HCT116 (cell line): ENCODE data around the gene TANGO6. TPM values are rescaled to one million over a fixed set of nuclear protein-coding genes. Genes with fewer than 3 reads are reported as not detected.

ENCODE experiments used
- ATAC-seq: fragments of 200-7000 bp; cut with Tn5 transposase; 2 replicates; pipeline ENCODE4 v1.9.1; 2020; ENCODE audit warnings: mild to moderate bottlenecking, moderate library complexity
- BruUV-seq: library from RNA; stranded (reverse); fragments of 400-500 nt; replicated peaks from 2 replicates; lab custom pipeline; 2021; lab: Mats Ljungman, UMichigan
- CTCF ChIA-PET: fragments of 300-600 bp; sonication (Branson Sonifier 250); formaldehyde crosslinking; loops from one replicate; lab custom pipeline; 2021; ENCODE audit warnings: antibody characterized with exemption; lab: Charles Lee
- POLR2A ChIA-PET: fragments of 300-600, 350-600 bp; sonication (Branson Sonifier 250); formaldehyde crosslinking; loops from one replicate; lab custom pipeline; 2021; ENCODE audit warnings: antibody characterized with exemption; lab: Charles Lee
- RAD21 ChIA-PET, 2 experiments: fragments of 300-600 bp; sonication (Branson Sonifier 250); formaldehyde crosslinking; loops; one replicate each; lab custom pipeline; 2023; ENCODE audit warnings: low total read pairs in 2 of 2; ENCODE audit not compliant: uncharacterized antibody in 2 of 2, unreplicated experiment in 2 of 2, low non-redundant PET in 1 of 2; lab: Charles Lee
- DNase-seq: peaks from one replicate; pipeline ENCODE4 v3.0.0-alpha.2; 2010; ENCODE audit warnings: low read depth, low spot score
- H2AFZ ChIP-seq: fragments of 200-600 bp; shearing (Covaris generic), sonication (generic); 2 replicates; pipeline ENCODE4 v1.6.1; 2017; ENCODE audit warnings: low read depth, mixed run types, mixed read lengths, antibody characterized with exemption, low read length; ENCODE audit not compliant: poor library complexity, severe bottlenecking
- H3K27ac ChIP-seq: 2 replicates; pipeline ENCODE4 v1.5.1; 2012; ENCODE audit warnings: low read depth, low read length
- H3K27me3 ChIP-seq: fragments of 200-600 bp; sonication (generic); 2 replicates; pipeline ENCODE4 v1.6.1; 2016; ENCODE audit warnings: mixed run types, low read length, mixed read lengths; ENCODE audit not compliant: insufficient read depth
- H3K36me3 ChIP-seq, 2 experiments: fragments of 200-500 bp in 1 of 2; fragments of 200-600 bp in 1 of 2; sonication (Bioruptor generic) in 1 of 2; sonication (generic) in 1 of 2; 2 replicates each; pipeline versions ENCODE4 v1.5.1 to v1.6.1; 2014 to 2016; ENCODE audit warnings: low read length in 2 of 2, inconsistent platforms in 1 of 2, mixed read lengths in 1 of 2, mixed run types in 1 of 2; ENCODE audit not compliant: insufficient read depth in 2 of 2, control insufficient read depth in 1 of 2
- H3K4me1 ChIP-seq, 2 experiments: fragments of 200-600 bp in 1 of 2; sonication (generic) in 1 of 2; 2 replicates each; pipeline versions ENCODE4 v1.5.1 to v1.6.1; 2012 to 2017; ENCODE audit warnings: low read length in 2 of 2, inconsistent platforms in 1 of 2, mild to moderate bottlenecking in 1 of 2, mixed read lengths in 1 of 2, mixed run types in 1 of 2, moderate library complexity in 1 of 2; ENCODE audit not compliant: insufficient read depth in 2 of 2, control insufficient read depth in 1 of 2
- H3K4me2 ChIP-seq: fragments of 200-600 bp; sonication (generic); 2 replicates; pipeline ENCODE4 v1.6.1; 2017; ENCODE audit warnings: mixed run types, low read length, mixed read lengths
- H3K4me3 ChIP-seq, 2 experiments: fragments of 200-600 bp in 1 of 2; sonication (generic) in 1 of 2; replicated peaks in 1 of 2; 2 replicates each; pipeline ENCODE4 v1.5.1; 2011 to 2016; ENCODE audit warnings: low read length in 2 of 2, control low read depth in 1 of 2, low read depth in 1 of 2, mild to moderate bottlenecking in 1 of 2, mixed read lengths in 1 of 2, mixed run types in 1 of 2
- H3K79me2 ChIP-seq: fragments of 200-600 bp; sonication (generic); 2 replicates; pipeline ENCODE4 v1.6.1; 2017; ENCODE audit warnings: mild to moderate bottlenecking, mixed run types, low read length, moderate library complexity, mixed read lengths; ENCODE audit not compliant: insufficient read depth
- H3K9ac ChIP-seq: fragments of 200-600 bp; sonication (generic); 2 replicates; pipeline ENCODE4 v1.6.1; 2016; ENCODE audit warnings: low read length, mixed read lengths
- H3K9me2 ChIP-seq: fragments of 200-600 bp; sonication (generic), shearing (Covaris generic); 2 replicates; pipeline ENCODE4 v1.6.1; 2017; ENCODE audit warnings: mixed run types, mild to moderate bottlenecking, moderate library complexity; ENCODE audit not compliant: insufficient read depth
- H3K9me3 ChIP-seq, 2 experiments: fragments of 200-500 bp in 1 of 2; fragments of 200-600 bp in 1 of 2; sonication (Bioruptor generic) in 1 of 2; sonication (generic) in 1 of 2; 2 replicates each; pipeline ENCODE4 v1.6.1; 2014 to 2017; ENCODE audit warnings: low read length in 2 of 2, mixed read lengths in 2 of 2, inconsistent platforms in 1 of 2, low read depth in 1 of 2, mild to moderate bottlenecking in 1 of 2, mixed run types in 1 of 2, moderate library complexity in 1 of 2; ENCODE audit not compliant: control insufficient read depth in 1 of 2, insufficient read depth in 1 of 2
- H4K20me1 ChIP-seq: fragments of 200-600 bp; sonication (generic), shearing (Covaris generic); 2 replicates; pipeline ENCODE4 v1.6.1; 2017; ENCODE audit warnings: mixed run types, mild to moderate bottlenecking, moderate library complexity; ENCODE audit not compliant: insufficient read depth
- ATF3 ChIP-seq: IDR thresholded peaks from 2 replicates; pipeline ENCODE4 v1.6.1; 2012
- CBX3 ChIP-seq: IDR thresholded peaks from 2 replicates; pipeline ENCODE4 v1.6.1; 2012; ENCODE audit warnings: low read depth
- CEBPB ChIP-seq: IDR thresholded peaks from 2 replicates; pipeline ENCODE4 v1.6.1; 2012; ENCODE audit warnings: low read depth
- CTCF ChIP-seq, 3 experiments: fragments of 200-600 bp in 1 of 3; sonication (generic) in 1 of 3; IDR thresholded peaks in 2 of 3; conservative IDR thresholded peaks in 1 of 3; 2 replicates each; pipeline ENCODE4 v1.5.1; 2012 to 2017; ENCODE audit warnings: low read depth in 2 of 3, low read length in 2 of 3, antibody characterized with exemption in 1 of 3, borderline replicate concordance in 1 of 3, control low read depth in 1 of 3, mild to moderate bottlenecking in 1 of 3, mixed read lengths in 1 of 3, mixed run types in 1 of 3, moderate library complexity in 1 of 3; ENCODE audit not compliant: insufficient read depth in 1 of 3
- EGR1 ChIP-seq: IDR thresholded peaks from 2 replicates; pipeline ENCODE4 v1.6.1; 2012; ENCODE audit warnings: low read depth
- ELF1 ChIP-seq: IDR thresholded peaks from 2 replicates; pipeline ENCODE4 v1.6.1; 2012; ENCODE audit warnings: low read depth, borderline replicate concordance
- EZH2 ChIP-seq: fragments of 200-600 bp; sonication (generic); IDR thresholded peaks from 2 replicates; pipeline ENCODE4 v1.6.1; 2017; ENCODE audit warnings: antibody characterized with exemption, mixed run types
- EZH2phosphoT487 ChIP-seq: fragments of 200-600 bp; IDR thresholded peaks from 2 replicates; pipeline ENCODE4 v1.6.1; 2018; ENCODE audit warnings: antibody characterized with exemption, borderline replicate concordance
- JUND ChIP-seq: IDR thresholded peaks from 2 replicates; pipeline ENCODE4 v1.6.1; 2012
- POLR2A ChIP-seq: IDR thresholded peaks from 2 replicates; pipeline ENCODE4 v1.7.0; 2011; ENCODE audit warnings: borderline replicate concordance; ENCODE audit not compliant: insufficient read depth, insufficient read length; ENCODE audit errors: extremely low read depth
- POLR2AphosphoS5 ChIP-seq: IDR thresholded peaks from 2 replicates; pipeline ENCODE4 v1.6.1; 2011; ENCODE audit warnings: mild to moderate bottlenecking, low read depth, low read length, moderate library complexity
- RAD21 ChIP-seq: IDR thresholded peaks from 2 replicates; pipeline ENCODE4 v1.6.1; 2012; ENCODE audit warnings: low read depth, mild to moderate bottlenecking
- REST ChIP-seq: IDR thresholded peaks from 2 replicates; pipeline ENCODE4 v1.6.1; 2012; ENCODE audit warnings: low read depth
- SIN3A ChIP-seq: IDR thresholded peaks from 2 replicates; pipeline ENCODE4 v1.6.1; 2012; ENCODE audit warnings: low read depth
- SRF ChIP-seq: IDR thresholded peaks from 2 replicates; pipeline ENCODE4 v1.6.1; 2012; ENCODE audit warnings: low read depth
- TCF7L2 ChIP-seq: IDR thresholded peaks from 2 replicates; pipeline ENCODE4 v1.7.0; 2011; ENCODE audit warnings: borderline replicate concordance, inconsistent platforms; ENCODE audit not compliant: insufficient read depth, insufficient read length; ENCODE audit errors: extremely low read depth
- YY1 ChIP-seq: IDR thresholded peaks from 2 replicates; pipeline ENCODE4 v1.6.1; 2011; ENCODE audit warnings: low read length, low read depth, moderate library complexity, mild to moderate bottlenecking; ENCODE audit not compliant: insufficient replicate concordance; ENCODE audit errors: extremely low read depth
- ZBTB33 ChIP-seq: IDR thresholded peaks from 2 replicates; pipeline ENCODE4 v1.6.1; 2011; ENCODE audit warnings: mild to moderate bottlenecking, low read length, moderate library complexity; ENCODE audit not compliant: insufficient replicate concordance; ENCODE audit errors: extremely low read depth
- ZFX ChIP-seq: fragments of 450-650 bp; IDR thresholded peaks from 2 replicates; pipeline ENCODE4 v1.6.1; 2017
- intact Hi-C: fragments of 100-400 bp; cut with micrococcal nuclease; formaldehyde crosslinking; loops from 2 replicates; pipeline ENCODE4 v1.10.0; 2022
- total RNA-seq: library from RNA; stranded (reverse); gene quantifications from one replicate; pipeline ENCODE4 v1.2.1, GENCODE V29; 2021; ENCODE audit not compliant: unreplicated experiment

TANGO6 gene
- total RNA-seq, 1 experiment from 2014 or later = 16.4 TPM

DNA sequence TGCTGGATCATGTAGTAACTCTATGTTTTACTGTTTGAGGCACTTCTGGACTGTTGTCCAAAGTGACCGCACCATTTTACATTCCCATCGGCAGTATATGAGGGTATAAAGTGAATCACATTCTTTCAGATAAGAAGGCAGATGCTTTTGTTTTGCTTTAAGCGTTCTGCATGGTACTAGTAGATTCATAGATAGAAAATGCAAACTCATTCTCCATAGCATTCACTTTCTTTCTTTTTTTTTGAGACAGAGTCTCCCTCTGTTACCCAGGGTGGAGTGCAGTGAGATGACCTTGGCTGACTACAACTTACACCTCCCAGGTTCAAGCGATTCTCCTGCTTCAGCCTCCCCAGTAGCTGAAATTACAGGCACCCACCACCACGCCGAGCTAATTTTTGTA is 40.4 kb downstream of the TANGO6 start (continued):
- TF ChIP-seq POLR2AphosphoS5 = no peak
- no peak for TF ChIP-seq EZH2phosphoT487
- TF ChIP-seq CBX3 = no peak
- no peak for TF ChIP-seq EZH2
- TF ChIP-seq TCF7L2 = no peak
- no peak for TF ChIP-seq RAD21
- TF ChIP-seq, all 23 proteins: peak for 0

DNA sequence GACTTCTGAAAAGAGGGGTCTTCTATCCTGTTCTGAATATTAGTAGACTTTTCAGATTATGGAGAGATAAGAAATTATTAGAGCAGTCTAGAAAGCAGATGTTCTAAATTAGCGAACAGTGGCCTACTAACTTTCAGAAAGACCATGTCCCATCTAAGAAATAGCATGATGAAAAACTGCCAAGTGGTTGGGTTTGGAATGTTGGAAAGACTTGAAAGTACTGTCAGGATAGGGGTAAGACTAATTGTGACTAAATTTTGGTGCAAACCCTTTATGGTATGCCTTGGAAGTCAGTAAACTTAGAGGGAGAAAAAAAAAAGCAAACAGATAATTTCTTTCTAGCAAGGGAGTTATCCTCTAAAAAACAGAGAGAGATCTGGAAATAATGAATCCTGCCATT is 41.1 kb downstream of the TANGO6 start:
- no peak for TF ChIP-seq CEBPB
- no peak for TF ChIP-seq EGR1
- no peak for TF ChIP-seq YY1
- no peak for TF ChIP-seq REST
- TF ChIP-seq JUND = no peak
- TF ChIP-seq CTCF (IDR thresholded peaks at IDR 0.05 in 2 of 3, conservative IDR thresholded peaks at IDR 0.05 in 1 of 3; ENCODE audit: borderline replicate concordance in 1 of 3, insufficient read depth in 1 of 3, low read depth in 2 of 3, low read length in 2 of 3) = no peak
- TF ChIP-seq SRF = no peak
- no peak for TF ChIP-seq POLR2AphosphoS5
- TF ChIP-seq TCF7L2 = no peak
- no peak for TF ChIP-seq EZH2
- TF ChIP-seq ZBTB33 = no peak
- TF ChIP-seq POLR2A = no peak
- TF ChIP-seq ATF3 = no peak
- no peak for TF ChIP-seq ZFX
- no peak for TF ChIP-seq SIN3A
- no peak for TF ChIP-seq ELF1

More for the DNA sequence above, 41.1 kb downstream of the TANGO6 start:
- H3K27me3 ChIP-seq = no peaks in the 10 kb centered on the region
- CTCF ChIA-PET = no interaction called here
- no peaks in the 10 kb centered on the region for H3K4me1 ChIP-seq
- no peak for DNase-seq
- H3K27ac ChIP-seq = no peak overlapping the region
- no peaks in the 10 kb centered on the region for H4K20me1 ChIP-seq
- POLR2A ChIA-PET = no interaction called here
- no peaks in the 10 kb centered on the region for H3K9me3 ChIP-seq
- no peaks in the 10 kb centered on the region for H3K9me2 ChIP-seq
- H3K4me3 ChIP-seq = no peak overlapping the region
- peaks cover 0 to 4% of the 10 kb centered on the region in 2 experiments; a peak in 1 of 4 replicates for H3K36me3 ChIP-seq
- BruUV-seq = no TSS peak
- RAD21 ChIA-PET = no interaction called here
- intact Hi-C loops = no loop called here
- H3K4me2 ChIP-seq = no peak overlapping the region
- no peaks in the 10 kb centered on the region for H3K79me2 ChIP-seq
- no peak overlapping the region for H2AFZ ChIP-seq
- no peak for ATAC-seq
- no peak overlapping the region for H3K9ac ChIP-seq
